Small intestine (tissue), 7 donors: ENCODE measurements around the gene CHRNA4. TPM values are rescaled to one million over a fixed set of nuclear protein-coding genes. Genes with fewer than 3 reads are reported as not detected.

Experiments
- DNase-seq, 2 donors: peaks; one replicate each; pipeline versions ENCODE4 v3.0.0 to v3.0.0-alpha.2; 2013
- FAIRE-seq: peaks from 2 replicates; lab custom pipeline; 2012; peaks lifted over from hg19 to GRCh38; lab: Jason Lieb, UNC
- H3K27ac ChIP-seq, 3 donors: one replicate each; pipeline ENCODE4 v1.5.1; 2013; ENCODE audit warnings: low read length in 2 of 3, mild to moderate bottlenecking in 2 of 3, control low read depth in 1 of 3, inconsistent platforms in 1 of 3, low read depth in 1 of 3, moderate library complexity in 1 of 3
- H3K27me3 ChIP-seq, 3 donors: one replicate each; pipeline ENCODE4 v1.6.1; 2013; ENCODE audit warnings: low read length in 3 of 3, inconsistent platforms in 1 of 3; ENCODE audit not compliant: control insufficient read depth in 3 of 3, insufficient read depth in 3 of 3
- H3K36me3 ChIP-seq, 3 donors: one replicate each; pipeline ENCODE4 v1.6.1; 2013; ENCODE audit warnings: low read length in 3 of 3, inconsistent platforms in 1 of 3, low read depth in 1 of 3, mild to moderate bottlenecking in 1 of 3, moderate library complexity in 1 of 3; ENCODE audit not compliant: control insufficient read depth in 3 of 3, insufficient read depth in 2 of 3
- H3K4me1 ChIP-seq, 3 donors: one replicate each; pipeline ENCODE4 v1.6.1; 2013; ENCODE audit warnings: low read length in 2 of 3, inconsistent platforms in 1 of 3, low read depth in 1 of 3, mild to moderate bottlenecking in 1 of 3, moderate library complexity in 1 of 3; ENCODE audit not compliant: control insufficient read depth in 3 of 3, insufficient read depth in 2 of 3
- H3K4me3 ChIP-seq, 3 donors: one replicate each; pipeline ENCODE4 v1.5.1; 2013; ENCODE audit warnings: low read length in 3 of 3, control low read depth in 1 of 3, inconsistent platforms in 1 of 3, low read depth in 1 of 3, mild to moderate bottlenecking in 1 of 3, moderate library complexity in 1 of 3
- H3K9me3 ChIP-seq, 2 donors: one replicate each; pipeline ENCODE4 v1.6.1; 2013; ENCODE audit warnings: low read depth in 1 of 2, low read length in 1 of 2; ENCODE audit not compliant: control insufficient read depth in 2 of 2, insufficient read depth in 1 of 2
- WGBS, 3 donors: extraction: QIAGEN DNeasy Blood & Tissue Kit; methylation state at CpG; one replicate each; pipeline ENCODE4 v1.1.7; 2013; 5-methylcytosine and 5-hydroxymethylcytosine counted together
- polyA plus RNA-seq, 4 donors: library from polyadenylated mRNA; stranded (reverse) in 3 of 4; unstranded in 1 of 4; fragments of 200-250 nt in 3 of 4; fragments of 120-200 nt in 1 of 4; gene quantifications; one replicate each; pipeline versions ENCODE4 v1.2.1 to v1.2.3, GENCODE V29; 2013
- donor health status: healthy with polysubstance abuse.
- donor health status: control.
- donor health status: control.
- donor health status: Bipolar disorder and iron deficiency.
- donor health status: healthy.

The CHRNA4 gene
- polyA plus RNA-seq, 4 donors, result 0.01 to 0.87 TPM; not detected in 2

DNA sequence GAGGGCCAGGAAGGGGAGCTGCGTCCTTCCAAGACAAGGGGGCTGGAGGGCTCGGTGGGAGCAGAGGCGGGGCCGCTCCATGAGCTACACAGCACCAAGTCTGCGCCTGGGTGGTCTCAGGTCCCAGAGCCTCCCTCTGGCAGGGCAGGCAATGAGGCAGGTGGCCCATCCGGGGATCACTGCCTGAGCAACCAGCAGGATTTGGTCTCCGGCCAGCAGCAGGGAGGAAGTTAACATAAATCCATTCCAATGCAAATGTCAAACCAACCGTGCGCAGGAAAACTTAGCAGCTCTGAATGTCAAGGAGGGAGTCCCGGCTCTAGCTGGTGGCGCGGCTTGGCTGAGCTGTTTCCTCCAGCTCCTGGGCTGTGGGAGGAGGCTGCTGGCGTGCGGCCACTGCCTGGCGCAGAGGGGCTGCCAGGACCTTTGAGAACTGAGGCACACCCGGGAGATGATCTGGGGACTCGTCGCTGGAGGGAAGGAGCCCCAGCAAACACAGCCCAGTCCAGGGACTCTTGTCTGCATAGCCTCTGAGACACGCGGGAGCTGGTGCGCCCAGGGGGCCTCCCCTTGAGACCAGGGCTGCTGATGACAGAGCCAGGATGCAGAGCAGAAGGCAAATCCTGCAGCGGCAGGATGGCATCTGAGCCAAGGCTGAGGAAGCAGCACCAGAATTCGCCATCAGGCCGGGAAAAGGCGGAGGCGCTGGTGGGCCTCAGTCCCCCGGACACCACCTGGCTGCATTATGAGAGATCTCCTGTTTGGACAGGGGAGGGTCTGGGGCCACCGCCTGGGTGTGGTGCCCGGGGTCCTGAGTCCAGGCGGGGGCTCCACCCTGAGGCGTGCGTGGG lies 33.1 kb upstream of the CHRNA4 start:
- 29 to 46% (median 38%) methylated on average over 32 of the region's 32 CpGs for WGBS, 3 donors
- no peak for DNase-seq

DNA sequence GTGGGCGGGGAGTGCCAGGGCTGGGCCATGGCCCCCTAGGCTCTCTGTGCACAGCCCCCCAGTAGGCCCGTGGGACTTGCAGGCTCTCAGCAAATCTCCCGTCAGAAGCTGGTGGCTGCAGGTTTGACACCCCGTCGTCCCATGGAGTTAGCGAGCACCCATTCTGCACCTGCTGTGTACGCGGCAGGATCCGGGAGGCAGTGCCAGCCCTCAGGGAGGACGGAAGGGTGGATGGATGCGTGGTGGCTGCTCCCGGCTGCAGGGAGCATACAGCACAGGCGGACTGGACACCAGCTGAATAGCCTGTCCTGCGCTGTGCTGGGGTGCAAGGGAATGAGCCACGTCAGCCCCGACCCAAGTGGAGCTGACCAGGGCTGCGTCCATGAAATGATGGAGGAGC lies 32.4 kb upstream of the CHRNA4 start:
- Histone ChIP-seq H3K9me3 (peaks cover 0 to 4% of the 10 kb centered on the region in 2 donors), H3K4me3 (no peak overlapping the region), H3K4me1 (no peaks in the 10 kb centered on the region), H3K36me3 (no peaks in the 10 kb centered on the region), H3K27ac (no peak overlapping the region), H3K27me3 (peaks cover 0 to 3% (median 0%) of the 10 kb centered on the region in 3 donors)
- FAIRE-seq, result no peak
- WGBS, 3 donors, result 76 to 81% (median 78%) methylated on average over 17 of the region's 17 CpGs
- no peak for DNase-seq

More for the DNA sequence above, 33.1 kb upstream of the CHRNA4 start:
- Histone ChIP-seq H3K4me3 (no peak overlapping the region), H3K4me1 (no peaks in the 10 kb centered on the region), H3K27me3 (peaks cover 0 to 3% (median 0%) of the 10 kb centered on the region in 3 donors), H3K9me3 (peaks cover 0 to 3% of the 10 kb centered on the region in 2 donors), H3K36me3 (no peaks in the 10 kb centered on the region), H3K27ac (no peak overlapping the region)
- FAIRE-seq, result no peak

DNA sequence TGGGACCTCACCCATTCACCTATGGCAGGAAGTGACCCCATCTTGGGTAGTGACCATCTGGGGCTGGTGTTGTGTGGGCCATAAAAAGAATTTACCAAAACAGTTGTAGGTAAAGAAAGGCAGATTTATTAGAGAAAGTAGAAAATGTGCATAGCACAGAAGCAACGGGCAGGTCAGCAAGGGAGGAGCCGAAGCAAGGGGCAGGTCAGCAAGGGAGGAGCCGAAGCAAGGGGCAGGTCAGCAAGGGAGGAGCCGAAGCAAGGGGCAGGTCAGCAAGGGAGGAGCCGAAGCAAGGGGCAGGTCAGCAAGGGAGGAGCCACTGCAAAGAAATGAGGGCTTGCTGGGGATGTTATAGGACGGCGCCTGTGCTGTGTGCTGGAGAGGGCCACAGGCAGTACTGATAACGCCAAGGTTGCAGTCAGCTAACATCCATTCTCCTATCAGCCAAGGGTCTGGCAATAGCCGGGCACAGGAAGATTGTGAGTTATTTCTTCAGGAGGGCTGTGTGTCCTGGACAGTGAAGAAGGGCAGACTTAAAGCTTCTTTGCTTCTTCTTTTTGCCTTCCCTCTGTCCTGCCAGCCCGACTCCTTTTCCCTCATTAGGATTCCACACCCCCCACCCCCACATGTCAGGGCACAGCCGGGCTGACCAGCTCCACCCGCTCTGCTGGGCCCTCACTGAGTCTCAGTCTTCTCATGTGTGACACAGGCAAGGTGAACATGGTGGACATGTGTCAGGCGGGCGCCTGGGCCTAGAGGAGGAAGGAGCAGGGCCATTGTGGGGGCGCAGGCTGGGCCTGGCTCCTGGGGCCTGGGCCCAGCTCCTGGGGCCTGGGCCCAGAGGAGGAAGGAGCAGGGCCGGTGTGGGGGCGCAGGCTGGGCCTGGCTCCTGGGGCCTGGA lies 31.6 kb upstream of the CHRNA4 start:
- Histone ChIP-seq H3K27me3 (peaks cover 0 to 3% (median 0%) of the 10 kb centered on the region in 3 donors), H3K27ac (no peak overlapping the region), H3K4me1 (no peaks in the 10 kb centered on the region), H3K36me3 (no peaks in the 10 kb centered on the region), H3K4me3 (no peak overlapping the region), H3K9me3 (peaks cover 0 to 5% of the 10 kb centered on the region in 2 donors)
- FAIRE-seq (no peak), DNase-seq (no peak)
- 67 to 88% (median 80%) methylated on average over 15 to 17 of the region's 17 CpGs for WGBS, 3 donors

DNA sequence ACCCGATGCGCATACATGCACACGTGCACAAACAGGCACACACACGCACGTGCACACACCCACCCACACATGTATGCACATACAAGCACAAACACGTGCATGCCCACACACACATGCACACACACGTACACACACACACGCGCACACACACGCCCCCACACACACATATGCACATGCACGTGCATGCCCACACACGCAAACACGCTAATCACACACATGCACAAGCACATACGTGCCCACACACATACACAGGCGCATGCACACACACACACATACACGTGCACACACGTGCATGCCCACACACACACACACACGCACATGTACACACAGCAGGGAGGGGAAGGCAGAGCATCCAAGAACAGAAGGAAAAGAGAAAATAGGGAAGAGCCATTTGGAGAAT lies 26.8 kb upstream of the CHRNA4 start:
- WGBS, 3 donors, result 85 to 93% (median 93%) methylated on average over 18 of the region's 18 CpGs
- Histone ChIP-seq H3K27me3 (no peaks in the 10 kb centered on the region), H3K9me3 (peaks cover 0 to 14% of the 10 kb centered on the region in 2 donors), H3K27ac (no peak overlapping the region), H3K4me1 (no peaks in the 10 kb centered on the region), H3K36me3 (no peaks in the 10 kb centered on the region), H3K4me3 (no peak overlapping the region)
- FAIRE-seq (no peak), DNase-seq (no peak)

DNA sequence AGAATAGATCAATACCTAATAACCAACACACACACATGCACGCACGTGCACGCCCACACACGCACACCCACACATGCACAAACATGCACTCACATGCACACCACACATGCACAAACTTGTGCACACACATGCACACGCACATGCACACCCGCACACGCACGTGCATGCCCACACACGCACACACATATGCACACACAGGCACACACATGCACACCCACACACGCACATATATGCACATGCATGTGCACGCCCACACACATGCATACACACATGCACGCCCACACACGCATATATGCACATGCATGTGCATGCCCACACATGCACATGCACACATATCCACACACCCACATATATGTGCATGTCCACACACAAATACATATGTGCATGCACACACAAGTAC lies 26.2 kb upstream of the CHRNA4 start:
- 93 to 96% (median 95%) methylated on average over 13 of the region's 13 CpGs for WGBS, 3 donors
- H3K36me3 ChIP-seq, result no peaks in the 10 kb centered on the region
- no peak overlapping the region for H3K4me3 ChIP-seq
- H3K27me3 ChIP-seq, result no peaks in the 10 kb centered on the region
- no peak for DNase-seq
- FAIRE-seq, result no peak
- H3K4me1 ChIP-seq, result no peaks in the 10 kb centered on the region
- peaks cover 0 to 14% of the 10 kb centered on the region in 2 donors for H3K9me3 ChIP-seq
- H3K27ac ChIP-seq, result no peak overlapping the region

DNA sequence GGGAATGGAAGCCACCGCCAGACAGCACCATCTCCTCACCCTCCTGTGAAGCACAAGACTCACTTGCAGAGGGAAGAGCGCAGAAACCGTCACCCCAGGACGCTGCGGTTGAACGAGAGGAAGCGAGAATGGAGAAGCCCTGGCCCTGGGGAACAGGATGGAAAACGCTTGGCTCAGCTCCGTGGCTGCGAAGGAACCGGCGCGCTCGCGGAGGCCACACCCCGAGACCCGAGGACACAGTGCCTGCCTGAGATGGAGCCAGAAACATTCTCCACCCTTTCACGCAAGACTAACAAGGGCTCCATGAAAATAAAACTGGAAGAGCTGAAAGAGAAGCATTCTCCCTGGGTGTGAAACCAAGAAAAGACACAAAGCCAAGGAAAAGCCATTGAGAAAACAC lies 25.3 kb upstream of the CHRNA4 start:
- 88 to 95% (median 91%) methylated on average over 18 of the region's 18 CpGs for WGBS, 3 donors
- Histone ChIP-seq H3K36me3 (no peaks in the 10 kb centered on the region), H3K27ac (no peak overlapping the region), H3K27me3 (no peaks in the 10 kb centered on the region), H3K4me3 (no peak overlapping the region), H3K9me3 (peaks cover 0 to 14% of the 10 kb centered on the region in 2 donors), H3K4me1 (no peaks in the 10 kb centered on the region)
- DNase-seq (no peak), FAIRE-seq (no peak)

DNA sequence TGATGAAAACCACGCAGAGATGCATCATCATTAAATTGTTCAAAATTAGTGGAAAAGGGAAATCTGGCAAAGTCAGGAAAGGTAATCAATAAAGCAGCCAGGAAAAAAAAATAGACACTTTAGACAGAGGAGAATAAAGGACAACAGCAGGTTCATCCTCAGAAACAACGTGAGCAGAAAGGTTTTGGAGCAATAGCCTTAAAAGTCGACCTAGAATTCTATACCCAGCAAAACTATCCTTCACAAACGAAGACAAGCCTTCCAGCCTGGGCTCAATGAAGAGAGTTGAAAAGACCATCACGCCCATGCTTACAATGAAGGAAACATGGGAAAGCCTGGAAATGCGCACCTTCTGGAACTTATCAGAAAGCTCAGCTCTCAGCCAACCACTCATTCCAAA lies 24.7 kb upstream of the CHRNA4 start:
- Histone ChIP-seq H3K36me3 (no peaks in the 10 kb centered on the region), H3K4me1 (no peaks in the 10 kb centered on the region), H3K4me3 (no peak overlapping the region), H3K27me3 (no peaks in the 10 kb centered on the region), H3K9me3 (peaks cover 0 to 14% of the 10 kb centered on the region in 2 donors), H3K27ac (no peak overlapping the region)
- FAIRE-seq (no peak), DNase-seq (no peak)
- 85 to 89% (median 89%) methylated on average over 6 of the region's 6 CpGs for WGBS, 3 donors

DNA sequence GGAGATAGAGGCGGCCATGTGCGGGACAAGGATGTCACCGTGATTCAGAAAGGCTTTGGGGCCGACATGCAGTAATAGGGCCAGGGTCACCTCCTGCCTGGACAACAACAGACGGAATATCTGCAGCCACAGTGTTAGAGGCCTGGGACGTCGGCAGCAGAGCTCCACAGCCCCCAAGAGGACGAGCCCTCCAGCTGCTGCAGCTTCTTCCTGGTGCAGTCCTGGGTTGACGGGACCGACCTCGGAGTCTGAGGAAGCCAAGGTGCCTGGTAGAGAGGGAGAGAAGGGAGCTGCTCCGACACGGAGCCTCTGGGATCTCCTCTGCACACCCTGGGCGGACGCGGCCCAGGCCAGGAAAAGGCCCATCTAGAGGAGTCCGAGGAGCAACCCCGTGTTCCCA lies 23.2 kb upstream of the CHRNA4 start:
- Histone ChIP-seq H3K27me3 (no peaks in the 10 kb centered on the region), H3K4me1 (no peaks in the 10 kb centered on the region), H3K27ac (no peak overlapping the region), H3K36me3 (no peaks in the 10 kb centered on the region), H3K4me3 (no peak overlapping the region), H3K9me3 (peaks cover 0 to 13% of the 10 kb centered on the region in 2 donors)
- 80 to 83% (median 81%) methylated on average over 18 of the region's 18 CpGs for WGBS, 3 donors
- FAIRE-seq (no peak), DNase-seq (no peak)
